ENCODE data around the gene YEATS4. TPM values are rescaled to one million over a fixed set of nuclear protein-coding genes. Genes with fewer than 3 reads are reported as not detected.
"Not testable (repeated sequence)": the region's sequence is repeated elsewhere in the genome, so short reads cannot be mapped to it uniquely, and the experiment has no call there.

YEATS4 gene
- total RNA-seq: 10 to 100 TPM in 3 of 4 donors, 1 to 10 TPM in 1; 7.8 to 29.0 (median 14.3) TPM

- Histone ChIP-seq H3K4me1 (peaks cover 0 to 14% (median 2%) of the 10 kb centered on the region in 4 donors), H3K36me3 (no peaks in the 10 kb centered on the region), H3K27me3 (no peaks in the 10 kb centered on the region), H3K27ac (peak within 1 kb of the TSS; percentile 97 to 99 (median 99)), H3K9me3 (no peaks in the 10 kb centered on the region), H3K4me3 (peak within 1 kb of the TSS; percentile 81 to 94 (median 87))
- DNase-seq: peak; percentile 82 to 93 (median 87)
- TF ChIP-seq POLR2A (IDR thresholded peaks at IDR 0.05) (peak; percentile 63 to 68), CTCF (IDR thresholded peaks at IDR 0.05) (peak in 2 of 6 experiments; percentile 11 to 14)
Measured at GRCh38 chr12:69359531-69360347, at the start of gene YEATS4. Gene YEATS4 (plus strand): TSS chr12:69359743. CDS start chr12:69359973, 230 bp downstream.

- Histone ChIP-seq H3K27ac (no peak overlapping the region), H3K4me3 (no peak overlapping the region), H3K27me3 (no peaks in the 10 kb centered on the region), H3K4me1 (no peaks in the 10 kb centered on the region), H3K36me3 (no peaks in the 10 kb centered on the region), H3K9me3 (no peaks in the 10 kb centered on the region)
- no peak for DNase-seq
- no peak for TF ChIP-seq CTCF (IDR thresholded peaks at IDR 0.05)
- TF ChIP-seq POLR2A (IDR thresholded peaks at IDR 0.05): no peak
Measured at GRCh38 chr12:69313209-69313608, 46.3 kb upstream of the YEATS4 start.

GRCh38 chr12:69316784-69317183, 42.8 kb upstream of the YEATS4 start:
- not testable (repeated sequence) for H3K9me3 ChIP-seq, DNase-seq, H3K27ac ChIP-seq, H3K4me3 ChIP-seq, H3K27me3 ChIP-seq, H3K4me1 ChIP-seq, H3K36me3 ChIP-seq

- not testable (repeated sequence) for H3K4me1 ChIP-seq, H3K4me3 ChIP-seq, DNase-seq, H3K27me3 ChIP-seq, H3K36me3 ChIP-seq, H3K27ac ChIP-seq, H3K9me3 ChIP-seq
Measured at GRCh38 chr12:69317233-69317632, 42.3 kb upstream of the YEATS4 start.

GRCh38 chr12:69318225-69318624, 41.3 kb upstream of the YEATS4 start:
- H3K27ac ChIP-seq: no peak overlapping the region
- TF ChIP-seq POLR2A (IDR thresholded peaks at IDR 0.05): no peak
- no peak for TF ChIP-seq CTCF (IDR thresholded peaks at IDR 0.05)
- no peaks in the 10 kb centered on the region for H3K4me1 ChIP-seq

GRCh38 chr12:69321351-69321750, 38.2 kb upstream of the YEATS4 start:
- no peak overlapping the region for H3K4me3 ChIP-seq
- no peaks in the 10 kb centered on the region for H3K27me3 ChIP-seq
- no peak overlapping the region for H3K27ac ChIP-seq
- no peaks in the 10 kb centered on the region for H3K36me3 ChIP-seq
- TF ChIP-seq POLR2A (IDR thresholded peaks at IDR 0.05) (no peak), CTCF (IDR thresholded peaks at IDR 0.05) (no peak)
- H3K9me3 ChIP-seq: peaks cover 0 to 4% (median 0%) of the 10 kb centered on the region in 4 donors
- no peak for DNase-seq
- no peaks in the 10 kb centered on the region for H3K4me1 ChIP-seq

More at GRCh38 chr12:69318225-69318624, 41.3 kb upstream of the YEATS4 start:
- DNase-seq: no peak
- peaks cover 0 to 4% (median 0%) of the 10 kb centered on the region in 4 donors for H3K9me3 ChIP-seq
- H3K4me3 ChIP-seq: no peak overlapping the region
- no peaks in the 10 kb centered on the region for H3K27me3 ChIP-seq
- H3K36me3 ChIP-seq: no peaks in the 10 kb centered on the region
